MCF 10A (cell line): ENCODE data around the gene TMEM40. TPM values are rescaled to one million over a fixed set of nuclear protein-coding genes. Genes with fewer than 3 reads are reported as not detected.

Source experiments
- BruUV-seq: library from RNA; stranded (reverse); fragments of 400-500 nt; replicated peaks from 2 replicates; lab custom pipeline; 2021; lab: Mats Ljungman, UMichigan
- CTCF ChIA-PET: fragments of 300-600 bp; sonication (Branson Sonifier 250); formaldehyde crosslinking; extraction: SDS; loops from one replicate; lab custom pipeline; 2021; ENCODE audit warnings: antibody characterized with exemption, inconsistent platforms; lab: Yijun Ruan, JAX
- POLR2A ChIA-PET: fragments of 300-600, 350-650 bp; sonication (Branson Sonifier 250); formaldehyde crosslinking; extraction: SDS; loops from one replicate; lab custom pipeline; 2020; ENCODE audit warnings: antibody characterized with exemption, inconsistent platforms; lab: Yijun Ruan, JAX
- DNase-seq: peaks from one replicate; pipeline ENCODE4 v3.0.0-alpha.2; 2018; ENCODE audit not compliant: unreplicated experiment
- H3K27ac Mint-ChIP-seq: one replicate; pipeline ENCODE4 v1.8.0; 2022; ENCODE audit warnings: mild to moderate bottlenecking, low read depth, mixed read lengths; ENCODE audit not compliant: unreplicated experiment
- H3K27me3 Mint-ChIP-seq: one replicate; pipeline ENCODE4 v1.8.0; 2022; ENCODE audit warnings: mixed read lengths; ENCODE audit not compliant: insufficient read depth, unreplicated experiment
- H3K36me3 Mint-ChIP-seq: one replicate; pipeline ENCODE4 v1.8.0; 2022; ENCODE audit warnings: mild to moderate bottlenecking, moderate library complexity, mixed read lengths; ENCODE audit not compliant: insufficient read depth, unreplicated experiment
- H3K4me1 Mint-ChIP-seq: one replicate; pipeline ENCODE4 v1.8.0; 2022; ENCODE audit warnings: mixed read lengths; ENCODE audit not compliant: insufficient read depth, unreplicated experiment
- H3K4me3 Mint-ChIP-seq: one replicate; pipeline ENCODE4 v1.8.0; 2022; ENCODE audit warnings: mild to moderate bottlenecking, moderate library complexity, mixed read lengths; ENCODE audit not compliant: unreplicated experiment
- H3K9me3 Mint-ChIP-seq: one replicate; pipeline ENCODE4 v1.8.0; 2022; ENCODE audit warnings: mixed read lengths; ENCODE audit not compliant: unreplicated experiment
- intact Hi-C: fragments of 100-400 bp; cut with micrococcal nuclease; formaldehyde crosslinking; loops from 2 replicates; pipeline ENCODE4 v1.14.1; 2022
- total RNA-seq: library from RNA; stranded (reverse); gene quantifications from 2 replicates; pipeline ENCODE4 v1.2.3, GENCODE V29; 2022
- TF ChIP-seq, protein P1 (sequence below): fragments of 200-600 bp; IDR thresholded peaks from one replicate; pipeline ENCODE4 v1.8.0; 2022; ENCODE audit warnings: antibody characterized with exemption, mild to moderate bottlenecking; ENCODE audit not compliant: unreplicated experiment

Gene TMEM40
- total RNA-seq, 1 experiment from 2014 or later, result 58.4 TPM

- intact Hi-C loops, result no loop called here
- H3K27me3 Mint-ChIP-seq, result no peaks in the 10 kb centered on the region
- BruUV-seq, result no TSS peak
- peaks cover 51% of the 10 kb centered on the region for H3K4me1 Mint-ChIP-seq
- ChIA-PET POLR2A (no interaction called here), CTCF (interaction anchor here (1.3 kb wide), 1 partner anchor 35 kb away, joined by 5 read pairs; no protein-coding TSS in a partner anchor)
- peak overlapping the region; percentile 47 for H3K27ac Mint-ChIP-seq
- H3K36me3 Mint-ChIP-seq, result peaks cover 34% of the 10 kb centered on the region
- H3K4me3 Mint-ChIP-seq, result no peak overlapping the region
- H3K9me3 Mint-ChIP-seq, result no peaks in the 10 kb centered on the region
- TF ChIP-seq, protein P1, sequence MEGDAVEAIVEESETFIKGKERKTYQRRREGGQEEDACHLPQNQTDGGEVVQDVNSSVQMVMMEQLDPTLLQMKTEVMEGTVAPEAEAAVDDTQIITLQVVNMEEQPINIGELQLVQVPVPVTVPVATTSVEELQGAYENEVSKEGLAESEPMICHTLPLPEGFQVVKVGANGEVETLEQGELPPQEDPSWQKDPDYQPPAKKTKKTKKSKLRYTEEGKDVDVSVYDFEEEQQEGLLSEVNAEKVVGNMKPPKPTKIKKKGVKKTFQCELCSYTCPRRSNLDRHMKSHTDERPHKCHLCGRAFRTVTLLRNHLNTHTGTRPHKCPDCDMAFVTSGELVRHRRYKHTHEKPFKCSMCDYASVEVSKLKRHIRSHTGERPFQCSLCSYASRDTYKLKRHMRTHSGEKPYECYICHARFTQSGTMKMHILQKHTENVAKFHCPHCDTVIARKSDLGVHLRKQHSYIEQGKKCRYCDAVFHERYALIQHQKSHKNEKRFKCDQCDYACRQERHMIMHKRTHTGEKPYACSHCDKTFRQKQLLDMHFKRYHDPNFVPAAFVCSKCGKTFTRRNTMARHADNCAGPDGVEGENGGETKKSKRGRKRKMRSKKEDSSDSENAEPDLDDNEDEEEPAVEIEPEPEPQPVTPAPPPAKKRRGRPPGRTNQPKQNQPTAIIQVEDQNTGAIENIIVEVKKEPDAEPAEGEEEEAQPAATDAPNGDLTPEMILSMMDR, result no peak
- no peak for DNase-seq
Observed at GRCh38 chr3:12754313-12754712, 4.7 kb downstream of the TMEM40 start.

- POLR2A ChIA-PET, result interaction anchor here (0.6 to 1.0 kb wide), 5 partner anchors 10 to 89 kb away, joined by 3 to 5 read pairs (median 3); partner anchors contain the start of gene RAF1
- no TSS peak for BruUV-seq
- H3K27me3 Mint-ChIP-seq, result no peaks in the 10 kb centered on the region
Observed at GRCh38 chr3:12753275-12754028, 5.6 kb downstream of the TMEM40 start.

GRCh38 chr3:12752809-12753208, 6.2 kb downstream of the TMEM40 start:
- no TSS peak for BruUV-seq
- POLR2A ChIA-PET, result interaction anchor here (0.8 to 1.0 kb wide), 2 partner anchors 11 to 16 kb away, joined by 3 read pairs; no protein-coding TSS in a partner anchor

More at GRCh38 chr3:12753275-12754028, 5.6 kb downstream of the TMEM40 start:
- CTCF ChIA-PET, result interaction anchor here (1.0 to 1.3 kb wide), 2 partner anchors 34 to 103 kb away, joined by 3 to 5 read pairs; no protein-coding TSS in a partner anchor
- peak; percentile 27 for DNase-seq
- TF ChIP-seq, protein P1, result no peak
- Mint-ChIP-seq H3K4me1 (peaks cover 43% of the 10 kb centered on the region), H3K36me3 (peaks cover 38% of the 10 kb centered on the region), H3K4me3 (no peak overlapping the region), H3K27ac (peak overlapping the region; percentile 47), H3K9me3 (no peaks in the 10 kb centered on the region)
- intact Hi-C loops, result no loop called here

GRCh38 chr3:12752102-12752501, 7.0 kb downstream of the TMEM40 start:
- no peak overlapping the region for H3K27ac Mint-ChIP-seq
- peaks cover 37% of the 10 kb centered on the region for H3K4me1 Mint-ChIP-seq
- intact Hi-C loops, result no loop called here
- CTCF ChIA-PET, result interaction anchor here (0.6 to 1.1 kb wide), 4 partner anchors 32 to 45 kb away, joined by 3 to 4 read pairs (median 4); no protein-coding TSS in a partner anchor
- H3K4me3 Mint-ChIP-seq, result no peak overlapping the region
- POLR2A ChIA-PET, result interaction anchor here (0.6 to 1.6 kb wide), 4 partner anchors 12 to 155 kb away, joined by 3 to 9 read pairs (median 6); partner anchors contain the start of gene RAF1
- BruUV-seq, result no TSS peak
- H3K36me3 Mint-ChIP-seq, result peaks cover 51% of the 10 kb centered on the region
- H3K27me3 Mint-ChIP-seq, result no peaks in the 10 kb centered on the region
- TF ChIP-seq, protein P1, result no peak
- no peak for DNase-seq
- no peaks in the 10 kb centered on the region for H3K9me3 Mint-ChIP-seq

More at GRCh38 chr3:12752809-12753208, 6.2 kb downstream of the TMEM40 start:
- CTCF ChIA-PET, result interaction anchor here (1.0 to 1.3 kb wide), 3 partner anchors 33 to 102 kb away, joined by 3 to 5 read pairs (median 3); no protein-coding TSS in a partner anchor
- intact Hi-C loops, result no loop called here
- no peaks in the 10 kb centered on the region for H3K27me3 Mint-ChIP-seq
- H3K4me1 Mint-ChIP-seq, result peaks cover 37% of the 10 kb centered on the region
- DNase-seq, result peak; percentile 27
- H3K36me3 Mint-ChIP-seq, result peaks cover 45% of the 10 kb centered on the region
- no peak overlapping the region for H3K4me3 Mint-ChIP-seq
- H3K27ac Mint-ChIP-seq, result no peak overlapping the region
- TF ChIP-seq, protein P1, result no peak
- no peaks in the 10 kb centered on the region for H3K9me3 Mint-ChIP-seq
